GM20431 (cell line): ENCODE results near the gene OR4F17.
"Not testable (repeated sequence)": the region's sequence is repeated elsewhere in the genome, so short reads cannot be mapped to it uniquely, and the experiment has no call there.

Experiments
- in situ Hi-C: fragments of 300-500 bp; cut with MseI, MboI; formaldehyde crosslinking; loops from one replicate; pipeline ENCODE4 v1.15.0; 2020; ENCODE audit warnings: low sequenced_read_pairs; ENCODE audit not compliant: unreplicated experiment

Gene OR4F17

GRCh38 chr19:106804-107203 lies at the start of gene OR4F17:
Gene OR4F17, plus strand, starts transcription at chr19:107104. Its CDS starts 3,575 bp downstream, at chr19:110679.
- in situ Hi-C loops: not testable (repeated sequence)

DNA sequence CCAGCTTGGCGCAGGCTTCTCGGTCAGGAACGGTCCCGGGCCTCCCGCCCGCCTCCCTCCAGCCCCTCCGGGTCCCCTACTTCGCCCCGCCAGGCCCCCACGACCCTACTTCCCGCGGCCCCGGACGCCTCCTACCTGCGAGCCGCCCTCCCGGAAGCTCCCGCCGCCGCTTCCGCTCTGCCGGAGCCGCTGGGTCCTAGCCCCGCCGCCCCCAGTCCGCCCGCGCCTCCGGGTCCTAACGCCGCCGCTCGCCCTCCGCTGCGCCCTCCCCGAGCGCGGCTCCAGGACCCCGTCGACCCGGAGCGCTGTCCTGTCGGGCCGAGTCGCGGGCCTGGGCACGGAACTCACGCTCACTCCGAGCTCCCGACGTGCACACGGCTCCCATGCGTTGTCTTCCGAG lies 36.1 kb upstream of the OR4F17 start:
- in situ Hi-C loops: not testable (repeated sequence)

DNA sequence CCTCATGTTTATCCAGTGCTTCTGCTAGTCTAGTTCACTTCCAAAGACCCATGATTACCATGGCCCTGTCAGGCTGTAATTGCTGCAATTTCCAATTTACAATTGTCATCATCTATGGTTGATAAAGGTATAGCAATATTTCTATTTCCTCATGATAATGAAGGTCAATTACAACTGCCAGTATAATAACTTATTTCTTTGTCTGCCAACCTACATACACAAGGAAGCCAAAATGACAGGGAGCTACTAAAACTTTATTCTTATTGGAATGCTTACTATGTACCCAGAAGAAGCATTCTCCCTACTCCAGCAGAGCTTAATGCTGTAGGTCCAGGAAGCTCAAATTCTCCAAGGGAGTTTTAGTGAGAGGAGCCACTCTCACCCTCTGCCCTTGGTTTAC lies 24.0 kb upstream of the OR4F17 start:
- in situ Hi-C loops: not testable (repeated sequence)

GRCh38 chr19:83626-84025 lies 23.3 kb upstream of the OR4F17 start:
- in situ Hi-C loops: not testable (repeated sequence)

- in situ Hi-C loops: not testable (repeated sequence)
Measured at GRCh38 chr19:90678-91077, 16.2 kb upstream of the OR4F17 start.

GRCh38 chr19:94794-95193 lies 12.1 kb upstream of the OR4F17 start:
- in situ Hi-C loops: not testable (repeated sequence)

DNA sequence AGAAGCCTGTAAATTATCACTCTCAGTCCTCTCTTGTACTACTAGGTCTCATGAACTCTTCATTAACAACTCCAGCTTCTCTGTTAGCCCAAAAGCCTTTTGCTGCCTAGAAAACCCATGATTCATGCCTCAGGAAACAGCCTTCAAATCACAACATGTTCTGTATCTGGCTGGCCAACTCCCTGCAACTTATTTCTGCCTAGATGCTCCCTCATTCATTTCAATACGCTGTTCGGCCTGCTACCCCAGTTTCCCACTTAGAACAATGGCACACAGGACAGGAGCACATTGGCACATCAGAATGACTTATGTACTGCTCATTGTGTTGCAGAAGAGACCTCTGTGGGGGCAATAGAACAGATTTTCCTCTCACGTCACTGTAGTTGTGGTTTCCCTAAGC lies 9.3 kb upstream of the OR4F17 start:
- in situ Hi-C loops: not testable (repeated sequence)

GRCh38 chr19:120443-121140 lies 13.7 kb downstream of the OR4F17 start:
- in situ Hi-C loops: not testable (repeated sequence)
